Transverse colon (tissue), 4 donors: ENCODE measurements around the gene SPACDR. TPM values are rescaled to one million over a fixed set of nuclear protein-coding genes. Genes with fewer than 3 reads are reported as not detected.
"Not testable (repeated sequence)": the region's sequence is repeated elsewhere in the genome, so short reads cannot be mapped to it uniquely, and the experiment has no call there.

Experiments
- DNase-seq: peaks from one replicate; pipeline ENCODE4 v3.0.0-alpha.2; 2019
- H3K27ac ChIP-seq, 4 donors: fragments of 200-600 bp; sonication (generic); 2 replicates each; pipeline ENCODE4 v1.5.1; 2016 to 2018; ENCODE audit warnings: inconsistent platforms in 4 of 4
- H3K27me3 ChIP-seq: fragments of 200-600 bp; sonication (generic); 2 replicates; pipeline ENCODE4 v1.5.1; 2017; ENCODE audit warnings: inconsistent platforms
- H3K36me3 ChIP-seq, 4 donors: fragments of 200-600 bp; sonication (generic); 2 replicates each; pipeline ENCODE4 v1.5.1; 2017 to 2019; ENCODE audit warnings: inconsistent platforms in 4 of 4
- H3K4me1 ChIP-seq, 4 donors: fragments of 200-600 bp; sonication (generic); 2 replicates each; pipeline ENCODE4 v1.5.1; 2017 to 2020; ENCODE audit warnings: inconsistent platforms in 4 of 4
- H3K4me3 ChIP-seq, 4 donors: fragments of 200-600 bp; sonication (generic); 1 replicate in 1 of 4; 2 replicates in 3 of 4; pipeline versions ENCODE4 v1.5.1 to v1.6.1; 2017 to 2019; ENCODE audit warnings: inconsistent platforms in 4 of 4
- H3K9me3 ChIP-seq, 2 donors: fragments of 200-600 bp; sonication (generic); 2 replicates each; pipeline ENCODE4 v1.5.1; 2017 to 2019; ENCODE audit warnings: inconsistent platforms in 2 of 2
- EP300 ChIP-seq: sonication (generic); formaldehyde crosslinking; IDR thresholded peaks from one replicate; pipeline ENCODE4 v1.6.1; 2017; ENCODE audit warnings: antibody characterized with exemption, low read depth
- POLR2A ChIP-seq: fragments of 450-650 bp; IDR thresholded peaks from one replicate; pipeline ENCODE4 v1.6.1; 2016; ENCODE audit warnings: antibody characterized with exemption, mild to moderate bottlenecking, moderate library complexity
- POLR2AphosphoS5 ChIP-seq, 3 donors: sonication (generic); formaldehyde crosslinking; IDR thresholded peaks; one replicate each; pipeline ENCODE4 v1.6.1; 2016; ENCODE audit warnings: antibody characterized with exemption in 3 of 3
- WGBS, 2 donors: methylation state at CpG; one replicate each; pipeline ENCODE4 v1.1.5; 2018; ENCODE audit warnings: low coverage in 1 of 2; 5-methylcytosine and 5-hydroxymethylcytosine counted together
- in situ Hi-C, 4 donors: fragments of 200-750 bp; cut with MboI; loops; one replicate each; pipeline versions ENCODE4 v1.15.0 to v1.15.1; 2017; ENCODE audit warnings: low sequenced_read_pairs in 3 of 4, low pct_ligation_motif_present in 1 of 4, low pct_unique_long_range_greater_than_20kb in 1 of 4
- intact Hi-C: fragments of 100-400 bp; cut with DNase I; formaldehyde crosslinking; loops from one replicate; pipeline ENCODE4 v1.15.1; 2023; ENCODE audit warnings: low total_unique reads
- total RNA-seq, 4 donors: library from RNA; depleted of rRNA; stranded (reverse); fragments of >200 nt; gene quantifications; one replicate each; pipeline ENCODE4 v1.1.0, GENCODE V29; 2016
- TF ChIP-seq, protein P1 (sequence below), 5 experiments: fragments of 200-600 bp in 3 of 5; fragments of 450-650 bp in 2 of 5; sonication (generic) in 3 of 5; IDR thresholded peaks; 1 replicate in 2 of 5; 2 replicates in 3 of 5; pipeline ENCODE4 v1.5.1; 2016 to 2017; ENCODE audit warnings: antibody characterized with exemption in 5 of 5, inconsistent platforms in 3 of 5, mild to moderate bottlenecking in 2 of 5, moderate library complexity in 1 of 5

Gene SPACDR
- total RNA-seq, 4 donors from 2014 or later = not detected

- Histone ChIP-seq H3K4me3 (no peak overlapping the region), H3K4me1 (peaks cover 10 to 24% (median 15%) of the 10 kb centered on the region in 4 donors), H3K9me3 (no peaks in the 10 kb centered on the region), H3K36me3 (peaks cover 0 to 12% (median 0%) of the 10 kb centered on the region in 4 donors), H3K27me3 (no peaks in the 10 kb centered on the region), H3K27ac (no peak overlapping the region)
- DNase-seq = no peak
- in situ Hi-C loops = loop anchor here (10.0 to 25.0 kb wide), 3 partner anchors 223 to 248 kb away; partner anchors contain the start of genes GIGYF1 (in 3 of the 4), EPO (in 1 of the 4) and POP7 (in 1 of the 4)
- intact Hi-C loops = loop anchor here (5.0 kb wide), 1 partner anchor 98 kb away; no protein-coding TSS in a partner anchor
- WGBS, 2 donors = 91 to 100% methylated on average over 1 to 2 of the region's 2 CpGs
- TF ChIP-seq POLR2AphosphoS5 (IDR thresholded peaks at IDR 0.05) (no peak), EP300 (no peak), POLR2A (no peak)
- TF ChIP-seq, protein P1, sequence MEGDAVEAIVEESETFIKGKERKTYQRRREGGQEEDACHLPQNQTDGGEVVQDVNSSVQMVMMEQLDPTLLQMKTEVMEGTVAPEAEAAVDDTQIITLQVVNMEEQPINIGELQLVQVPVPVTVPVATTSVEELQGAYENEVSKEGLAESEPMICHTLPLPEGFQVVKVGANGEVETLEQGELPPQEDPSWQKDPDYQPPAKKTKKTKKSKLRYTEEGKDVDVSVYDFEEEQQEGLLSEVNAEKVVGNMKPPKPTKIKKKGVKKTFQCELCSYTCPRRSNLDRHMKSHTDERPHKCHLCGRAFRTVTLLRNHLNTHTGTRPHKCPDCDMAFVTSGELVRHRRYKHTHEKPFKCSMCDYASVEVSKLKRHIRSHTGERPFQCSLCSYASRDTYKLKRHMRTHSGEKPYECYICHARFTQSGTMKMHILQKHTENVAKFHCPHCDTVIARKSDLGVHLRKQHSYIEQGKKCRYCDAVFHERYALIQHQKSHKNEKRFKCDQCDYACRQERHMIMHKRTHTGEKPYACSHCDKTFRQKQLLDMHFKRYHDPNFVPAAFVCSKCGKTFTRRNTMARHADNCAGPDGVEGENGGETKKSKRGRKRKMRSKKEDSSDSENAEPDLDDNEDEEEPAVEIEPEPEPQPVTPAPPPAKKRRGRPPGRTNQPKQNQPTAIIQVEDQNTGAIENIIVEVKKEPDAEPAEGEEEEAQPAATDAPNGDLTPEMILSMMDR (IDR thresholded peaks at IDR 0.05) = no peak
These were observed 731 bp upstream of the SPACDR start for GRCh38 chr7:100464791-100465190.

- in situ Hi-C loops = loop anchor here in 3 of 4 donors (25.0 kb wide), 2 partner anchors 230 to 255 kb away; partner anchors contain the start of genes GIGYF1 (in 2 of the 3), EPO (in 1 of the 3) and POP7 (in 1 of the 3)
- Histone ChIP-seq H3K4me3 (no peak overlapping the region), H3K9me3 (no peaks in the 10 kb centered on the region), H3K4me1 (no peaks in the 10 kb centered on the region), H3K36me3 (no peaks in the 10 kb centered on the region), H3K27ac (no peak overlapping the region), H3K27me3 (no peaks in the 10 kb centered on the region)
- no peak for DNase-seq
- intact Hi-C loops = no loop called here
- TF ChIP-seq, protein P1 (IDR thresholded peaks at IDR 0.05) = no peak
- TF ChIP-seq POLR2AphosphoS5 (IDR thresholded peaks at IDR 0.05) = no peak
- no peak for TF ChIP-seq POLR2A
- TF ChIP-seq EP300 = no peak
- WGBS, 2 donors = 95 to 100% methylated on average over 3 to 6 of the region's 6 CpGs
These were observed 7.0 kb downstream of the SPACDR start for GRCh38 chr7:100457033-100457432.

DNA sequence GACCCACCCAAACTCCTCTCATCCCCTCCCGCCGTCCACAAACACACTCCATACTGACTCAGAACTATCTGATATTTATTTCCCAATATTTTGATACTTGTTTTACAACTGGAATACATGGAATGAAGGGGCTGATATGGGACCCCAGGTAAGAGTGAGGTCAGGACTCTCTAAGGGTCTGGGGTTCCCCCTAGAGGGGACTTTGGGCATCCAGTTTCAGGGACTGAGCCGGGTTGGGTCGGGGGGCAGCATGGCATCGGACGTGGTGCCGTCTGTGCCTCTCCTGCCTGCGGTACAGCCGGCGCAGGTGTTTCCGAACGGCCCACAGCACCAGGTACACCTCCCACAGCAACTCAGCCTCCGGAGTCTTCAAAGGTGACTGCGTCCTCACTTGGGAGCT, 7.5 kb downstream of the SPACDR start:
- Histone ChIP-seq H3K9me3 (no peaks in the 10 kb centered on the region), H3K27me3 (no peaks in the 10 kb centered on the region), H3K27ac (no peak overlapping the region), H3K4me3 (no peak overlapping the region), H3K4me1 (no peaks in the 10 kb centered on the region), H3K36me3 (no peaks in the 10 kb centered on the region)
- no peak for TF ChIP-seq EP300
- TF ChIP-seq POLR2A = no peak
- in situ Hi-C loops (loop anchor here in 3 of 4 donors (25.0 kb wide), 2 partner anchors 231 to 256 kb away; partner anchors contain the start of genes GIGYF1 (in 2 of the 3), EPO (in 1 of the 3) and POP7 (in 1 of the 3)), intact Hi-C loops (no loop called here)
- 91 to 93% methylated on average over 2 to 14 of the region's 14 CpGs for WGBS, 2 donors
- no peak for DNase-seq

DNA sequence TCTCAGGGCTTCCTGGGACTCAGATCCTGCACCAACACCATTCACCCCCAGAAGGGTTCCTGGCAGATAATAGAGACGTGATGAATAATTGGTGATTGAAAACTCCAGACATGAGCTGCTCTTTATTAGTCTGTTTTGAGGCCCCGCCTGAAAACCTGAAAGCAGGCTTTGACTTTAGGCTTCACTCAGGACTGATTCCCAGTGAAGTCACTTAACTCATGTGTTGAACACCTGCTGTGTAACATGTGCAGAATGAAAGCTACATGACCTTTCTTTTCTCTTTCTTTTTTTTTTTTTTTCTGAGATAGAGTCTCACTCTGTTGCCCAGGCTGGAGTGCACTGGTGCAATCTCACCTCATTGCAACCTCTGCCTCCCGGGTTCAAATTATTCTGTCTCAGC, 8.9 kb downstream of the SPACDR start:
- 64 to 83% methylated on average over 3 of the region's 3 CpGs for WGBS, 2 donors
- no peak for TF ChIP-seq POLR2AphosphoS5 (IDR thresholded peaks at IDR 0.05)
- no peak for TF ChIP-seq EP300
- TF ChIP-seq, protein P1 (IDR thresholded peaks at IDR 0.05) = no peak
- TF ChIP-seq POLR2A = no peak
- Histone ChIP-seq H3K27ac (no peak overlapping the region), H3K27me3 (no peaks in the 10 kb centered on the region), H3K4me1 (peaks cover 0 to 6% (median 0%) of the 10 kb centered on the region in 4 donors), H3K4me3 (no peak overlapping the region), H3K36me3 (no peaks in the 10 kb centered on the region), H3K9me3 (no peaks in the 10 kb centered on the region)
- in situ Hi-C loops = loop anchor here in 3 of 4 donors (25.0 kb wide), 2 partner anchors 232 to 257 kb away; partner anchors contain the start of genes GIGYF1 (in 2 of the 3), EPO (in 1 of the 3) and POP7 (in 1 of the 3)
- no peak for DNase-seq
- intact Hi-C loops = no loop called here

DNA sequence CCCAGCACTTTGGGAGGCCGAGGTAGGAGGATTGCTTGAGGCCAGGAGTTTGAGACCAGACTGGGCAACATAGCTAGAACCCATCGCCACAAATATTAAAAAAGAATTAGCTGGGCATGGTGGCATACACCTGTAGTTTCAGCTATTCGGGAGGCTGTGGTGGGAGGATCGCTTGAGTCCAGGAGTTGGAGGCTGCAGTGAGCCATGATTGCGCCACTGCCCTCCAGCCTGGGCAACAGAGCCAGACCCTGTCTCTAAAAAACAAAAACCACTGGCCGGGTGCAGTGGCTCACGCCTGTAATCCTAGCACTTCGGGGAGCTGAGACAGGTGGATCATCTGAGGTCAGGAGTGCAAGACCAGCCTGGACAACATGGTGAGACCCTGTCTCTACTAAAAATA, 10.2 kb downstream of the SPACDR start:
- H3K27me3 ChIP-seq, intact Hi-C loops, H3K9me3 ChIP-seq, H3K4me3 ChIP-seq, H3K36me3 ChIP-seq, H3K27ac ChIP-seq, DNase-seq: not testable (repeated sequence)
- H3K4me1 ChIP-seq = peaks cover 0 to 11% (median 4%) of the 10 kb centered on the region in 4 donors
- 87 to 92% methylated on average over 3 to 8 of the region's 8 CpGs for WGBS, 2 donors
- in situ Hi-C loops = loop anchor here in 3 of 4 donors (25.0 kb wide), 2 partner anchors 233 to 258 kb away; partner anchors contain the start of genes GIGYF1 (in 2 of the 3), EPO (in 1 of the 3) and POP7 (in 1 of the 3)
